SK-N-MC (cell line): ENCODE measurements around the gene GLTPD2.

Experiments
- DNase-seq: peaks from one replicate; pipeline ENCODE4 v3.0.0-alpha.2; 2011; ENCODE audit warnings: low read depth, low spot score
- H3K27ac ChIP-seq: fragments of 200-600 bp; sonication (generic); 2 replicates; pipeline ENCODE4 v1.5.1; 2016; ENCODE audit warnings: mixed run types
- H3K36me3 ChIP-seq: fragments of 200-600 bp; sonication (generic); 2 replicates; pipeline ENCODE4 v1.6.1; 2017; ENCODE audit warnings: antibody characterized with exemption, low read length, mixed read lengths; ENCODE audit not compliant: insufficient read depth
- H3K4me3 ChIP-seq: fragments of 200-600 bp; sonication (generic); 2 replicates; pipeline ENCODE4 v1.5.1; 2016
- H3K9ac ChIP-seq: fragments of 200-600 bp; sonication (generic); 2 replicates; pipeline ENCODE4 v1.8.0; 2017; ENCODE audit warnings: mixed run types, mixed read lengths; ENCODE audit not compliant: insufficient read length
- H3K9me3 ChIP-seq: fragments of 200-600 bp; sonication (generic); 2 replicates; pipeline ENCODE4 v1.6.1; 2017; ENCODE audit warnings: low read depth, mild to moderate bottlenecking, antibody characterized with exemption, low read length, moderate library complexity, mixed read lengths
- EZH2 ChIP-seq: fragments of 200-600 bp; sonication (generic); IDR thresholded peaks from one replicate; pipeline ENCODE4 v1.6.1; 2017; ENCODE audit warnings: antibody characterized with exemption
- FOXP2 ChIP-seq: optimal IDR thresholded peaks from 2 replicates; pipeline ENCODE3; 2011; ENCODE audit warnings: mild to moderate bottlenecking, moderate library complexity; ENCODE audit not compliant: insufficient read depth; ENCODE audit errors: extremely low read length, control extremely low read depth
- POLR2AphosphoS5 ChIP-seq: IDR thresholded peaks from 2 replicates; pipeline ENCODE4 v1.6.1; 2012; ENCODE audit warnings: mild to moderate bottlenecking, low read depth, low read length, borderline replicate concordance

Gene GLTPD2

DNA sequence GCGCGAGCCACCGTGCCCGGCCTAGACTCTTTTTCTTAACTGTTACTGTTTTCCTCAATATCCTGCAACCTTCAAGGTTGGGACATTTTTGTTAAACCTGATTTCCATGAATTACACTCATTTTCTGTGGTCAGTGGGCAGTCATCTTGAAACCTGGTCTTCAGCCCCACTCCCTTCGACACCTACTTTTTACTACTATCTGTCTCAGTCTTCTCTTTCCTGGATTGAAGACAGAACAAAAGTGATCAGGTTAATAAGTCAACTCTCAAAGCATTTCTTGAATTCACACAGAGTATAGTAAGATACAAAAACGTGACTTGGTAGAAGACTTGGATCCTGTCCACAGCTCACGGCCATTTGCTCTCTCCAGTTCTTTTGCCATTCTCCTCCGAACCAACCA, 50.5 kb downstream of the GLTPD2 start:
- H3K9ac ChIP-seq, result no peak overlapping the region
- DNase-seq, result no peak
- H3K27ac ChIP-seq, result no peak overlapping the region
- no peak overlapping the region for H3K4me3 ChIP-seq
- peaks cover 7% of the 10 kb centered on the region; the same call in 1 of the 2 replicates for H3K36me3 ChIP-seq
- no peak for TF ChIP-seq FOXP2
- TF ChIP-seq EZH2, result no peak
- TF ChIP-seq POLR2AphosphoS5, result no peak
- no peaks in the 10 kb centered on the region for H3K9me3 ChIP-seq
